NCI-H2196 (cell line): ENCODE measurements around the gene NUP210L.
"Not testable (repeated sequence)": the region's sequence is repeated elsewhere in the genome, so short reads cannot be mapped to it uniquely, and the experiment has no call there.

Experiments used
- DNase-seq: peaks from one replicate; lab custom pipeline; 2025; ENCODE audit not compliant: unreplicated experiment; lab: John Stamatoyannopoulos, UW

The NUP210L gene

GRCh38 chr1:154170547-154171222, 15.8 kb upstream of the NUP210L start:
- DNase-seq: no peak

- DNase-seq: no peak
These were observed 12.6 kb upstream of the NUP210L start for GRCh38 chr1:154167461-154167860.

- DNase-seq: no peak
These were observed 11.3 kb upstream of the NUP210L start for GRCh38 chr1:154166207-154166606.

GRCh38 chr1:154159554-154159953, 4.7 kb upstream of the NUP210L start:
- DNase-seq: no peak

GRCh38 chr1:154158307-154159125, 3.6 kb upstream of the NUP210L start:
- DNase-seq: no peak

GRCh38 chr1:154157520-154158306, 2.8 kb upstream of the NUP210L start:
- peak; percentile 21 for DNase-seq

- DNase-seq: no peak
These were observed 378 bp upstream of the NUP210L start for GRCh38 chr1:154155251-154155650.

GRCh38 chr1:154154053-154154452, 820 bp downstream of the NUP210L start:
- DNase-seq: no peak

- DNase-seq: no peak
These were observed 3.6 kb downstream of the NUP210L start for GRCh38 chr1:154151311-154151710.

- DNase-seq: no peak
These were observed 6.1 kb downstream of the NUP210L start for GRCh38 chr1:154148807-154149206.

- DNase-seq: not testable (repeated sequence)
These were observed 7.4 kb downstream of the NUP210L start for GRCh38 chr1:154147505-154147904.

GRCh38 chr1:154145986-154146385, 8.9 kb downstream of the NUP210L start:
- no peak for DNase-seq

- DNase-seq: no peak
These were observed 12.5 kb downstream of the NUP210L start for GRCh38 chr1:154142358-154142757.

GRCh38 chr1:154141240-154141639, 13.6 kb downstream of the NUP210L start:
- no peak for DNase-seq

GRCh38 chr1:154137888-154138287, 17.0 kb downstream of the NUP210L start:
- no peak for DNase-seq

GRCh38 chr1:154133256-154133655, 21.6 kb downstream of the NUP210L start:
- no peak for DNase-seq

- no peak for DNase-seq
These were observed 25.4 kb downstream of the NUP210L start for GRCh38 chr1:154129391-154129970.

GRCh38 chr1:154123205-154123604, 31.7 kb downstream of the NUP210L start:
- not testable (repeated sequence) for DNase-seq

GRCh38 chr1:154117642-154118041, 37.2 kb downstream of the NUP210L start:
- DNase-seq: no peak

- peak; percentile 29 for DNase-seq
These were observed 39.7 kb downstream of the NUP210L start for GRCh38 chr1:154115180-154115579.

GRCh38 chr1:154104433-154105082, 50.3 kb downstream of the NUP210L start:
- DNase-seq: no peak
